ENCODE data around the gene TRAPPC10. TPM values are rescaled to one million over a fixed set of nuclear protein-coding genes. Genes with fewer than 3 reads are reported as not detected.

Gene TRAPPC10
- total RNA-seq, 4 donors from 2014 or later: 17.9 to 32.9 (median 23.1) TPM

DNA sequence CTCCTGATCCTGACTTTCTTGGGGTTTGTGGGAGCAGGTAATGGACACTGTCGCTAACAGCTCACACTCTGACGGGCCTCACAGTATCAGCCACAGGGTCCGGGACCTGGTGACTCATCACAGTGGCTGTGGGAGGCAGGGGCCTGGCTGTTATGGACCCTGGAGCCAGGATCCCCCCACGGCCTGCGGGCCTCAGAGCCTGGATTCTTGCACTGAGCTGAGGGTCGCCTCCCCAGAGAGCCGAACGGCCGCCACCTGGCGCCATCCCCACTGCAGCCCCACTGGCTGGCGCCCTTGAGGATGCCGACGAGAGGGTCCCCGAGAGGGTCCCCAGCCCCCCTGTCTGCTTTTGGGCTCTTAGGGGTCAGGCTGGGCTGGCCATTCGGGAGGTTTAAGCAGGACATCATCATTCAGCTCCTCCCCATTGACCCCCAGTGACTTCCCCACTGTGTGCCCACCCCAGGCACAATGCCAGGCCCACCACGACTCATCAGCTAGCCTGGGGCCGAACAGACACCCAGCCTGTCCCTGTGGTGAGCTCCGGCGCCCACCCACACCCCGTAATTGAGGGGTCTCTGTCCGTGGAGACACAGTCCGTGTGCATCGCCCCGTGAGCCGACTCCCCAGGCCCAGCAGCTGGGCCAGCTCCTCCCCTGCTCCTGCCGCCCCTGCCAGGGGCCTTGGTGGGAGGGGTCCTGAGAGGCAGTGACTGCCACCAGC is 30.8 kb upstream of the TRAPPC10 start:
- Histone ChIP-seq H3K9me3 (no peaks in the 10 kb centered on the region), H3K27ac (no peak overlapping the region), H3K4me1 (no peaks in the 10 kb centered on the region), H3K4me3 (no peak overlapping the region), H3K27me3 (no peaks in the 10 kb centered on the region), H3K36me3 (peaks cover 0 to 39% of the 10 kb centered on the region in 2 donors)
- TF ChIP-seq, protein P1, sequence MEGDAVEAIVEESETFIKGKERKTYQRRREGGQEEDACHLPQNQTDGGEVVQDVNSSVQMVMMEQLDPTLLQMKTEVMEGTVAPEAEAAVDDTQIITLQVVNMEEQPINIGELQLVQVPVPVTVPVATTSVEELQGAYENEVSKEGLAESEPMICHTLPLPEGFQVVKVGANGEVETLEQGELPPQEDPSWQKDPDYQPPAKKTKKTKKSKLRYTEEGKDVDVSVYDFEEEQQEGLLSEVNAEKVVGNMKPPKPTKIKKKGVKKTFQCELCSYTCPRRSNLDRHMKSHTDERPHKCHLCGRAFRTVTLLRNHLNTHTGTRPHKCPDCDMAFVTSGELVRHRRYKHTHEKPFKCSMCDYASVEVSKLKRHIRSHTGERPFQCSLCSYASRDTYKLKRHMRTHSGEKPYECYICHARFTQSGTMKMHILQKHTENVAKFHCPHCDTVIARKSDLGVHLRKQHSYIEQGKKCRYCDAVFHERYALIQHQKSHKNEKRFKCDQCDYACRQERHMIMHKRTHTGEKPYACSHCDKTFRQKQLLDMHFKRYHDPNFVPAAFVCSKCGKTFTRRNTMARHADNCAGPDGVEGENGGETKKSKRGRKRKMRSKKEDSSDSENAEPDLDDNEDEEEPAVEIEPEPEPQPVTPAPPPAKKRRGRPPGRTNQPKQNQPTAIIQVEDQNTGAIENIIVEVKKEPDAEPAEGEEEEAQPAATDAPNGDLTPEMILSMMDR (IDR thresholded peaks at IDR 0.05 in 4 of 5, conservative IDR thresholded peaks at IDR 0.05 in 1 of 5): no peak
- TF ChIP-seq POLR2A (IDR thresholded peaks at IDR 0.05): no peak
- intact Hi-C loops (cut with DNase I; ENCODE audit: low total_unique reads) (no loop called here), in situ Hi-C loops (cut with MboI; ENCODE audit: low sequenced_read_pairs in 4 of 4) (no loop called here)
- ATAC-seq (no peak), DNase-seq (no peak)

DNA sequence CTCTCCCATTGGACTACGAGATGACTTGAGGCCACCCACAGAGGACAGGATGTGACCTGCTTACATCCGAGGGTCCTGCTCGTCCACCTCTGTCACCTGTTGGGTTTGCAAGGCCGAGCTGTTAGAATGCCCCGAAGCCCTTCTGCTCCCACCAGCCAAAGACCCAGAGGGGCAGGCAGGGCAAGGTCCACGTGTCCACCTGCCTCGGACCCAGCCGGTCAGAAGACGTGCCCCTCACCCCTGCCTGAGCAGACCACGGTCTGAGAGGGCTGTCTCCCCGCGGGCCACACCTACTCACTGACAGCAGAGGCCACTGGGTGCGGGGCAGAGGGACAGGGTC is 30.3 kb upstream of the TRAPPC10 start:
- Histone ChIP-seq H3K27ac (no peak overlapping the region), H3K27me3 (no peaks in the 10 kb centered on the region), H3K36me3 (peaks cover 0 to 39% of the 10 kb centered on the region in 2 donors), H3K4me3 (no peak overlapping the region), H3K4me1 (peaks cover 0 to 5% of the 10 kb centered on the region in 2 donors), H3K9me3 (no peaks in the 10 kb centered on the region)
- intact Hi-C loops (cut with DNase I; ENCODE audit: low total_unique reads): no loop called here
- no peak for ATAC-seq
- TF ChIP-seq, protein P1 (IDR thresholded peaks at IDR 0.05 in 4 of 5, conservative IDR thresholded peaks at IDR 0.05 in 1 of 5): no peak
- no peak for TF ChIP-seq POLR2A (IDR thresholded peaks at IDR 0.05)
- in situ Hi-C loops (cut with MboI; ENCODE audit: low sequenced_read_pairs in 4 of 4): no loop called here
- DNase-seq: no peak

DNA sequence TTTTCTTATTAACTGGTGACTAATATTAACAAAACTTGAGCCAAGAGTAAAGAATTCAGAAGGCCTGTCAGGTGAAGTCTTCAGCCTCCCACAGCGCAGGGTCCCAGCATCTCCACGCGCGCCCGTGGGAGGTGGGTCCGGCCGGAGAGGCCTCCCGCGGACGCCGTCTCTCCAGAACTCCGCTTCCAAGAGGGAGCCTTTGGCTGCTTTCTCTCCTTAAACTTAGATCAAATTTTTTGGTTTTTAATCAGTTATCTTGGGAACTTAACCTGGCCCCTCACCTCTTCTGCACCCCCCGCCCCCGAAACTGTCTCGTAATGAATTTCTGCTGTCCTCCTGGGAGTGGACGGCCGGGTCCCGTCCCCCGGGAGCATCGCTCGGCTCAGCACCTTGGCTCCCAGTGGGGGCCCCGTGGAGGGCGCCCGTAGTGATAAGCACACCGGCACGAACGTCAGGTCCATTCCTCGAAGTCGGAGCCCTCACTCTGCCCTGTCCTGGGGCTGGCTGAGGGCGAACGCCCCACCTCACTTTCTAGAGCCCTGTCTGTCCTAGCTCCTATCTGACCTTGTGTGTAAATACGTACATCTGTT is 29.5 kb upstream of the TRAPPC10 start:
- TF ChIP-seq, protein P1 (IDR thresholded peaks at IDR 0.05 in 4 of 5, conservative IDR thresholded peaks at IDR 0.05 in 1 of 5): no peak
- no peak for TF ChIP-seq POLR2A (IDR thresholded peaks at IDR 0.05)
- Histone ChIP-seq H3K9me3 (no peaks in the 10 kb centered on the region), H3K4me1 (peaks cover 2 to 13% of the 10 kb centered on the region in 2 donors), H3K27me3 (no peaks in the 10 kb centered on the region), H3K27ac (no peak overlapping the region), H3K4me3 (no peak overlapping the region), H3K36me3 (peaks cover 0 to 39% of the 10 kb centered on the region in 2 donors)
- DNase-seq (no peak), ATAC-seq (no peak)
- in situ Hi-C loops (cut with MboI; ENCODE audit: low sequenced_read_pairs in 4 of 4): no loop called here
- intact Hi-C loops (cut with DNase I; ENCODE audit: low total_unique reads): no loop called here

DNA sequence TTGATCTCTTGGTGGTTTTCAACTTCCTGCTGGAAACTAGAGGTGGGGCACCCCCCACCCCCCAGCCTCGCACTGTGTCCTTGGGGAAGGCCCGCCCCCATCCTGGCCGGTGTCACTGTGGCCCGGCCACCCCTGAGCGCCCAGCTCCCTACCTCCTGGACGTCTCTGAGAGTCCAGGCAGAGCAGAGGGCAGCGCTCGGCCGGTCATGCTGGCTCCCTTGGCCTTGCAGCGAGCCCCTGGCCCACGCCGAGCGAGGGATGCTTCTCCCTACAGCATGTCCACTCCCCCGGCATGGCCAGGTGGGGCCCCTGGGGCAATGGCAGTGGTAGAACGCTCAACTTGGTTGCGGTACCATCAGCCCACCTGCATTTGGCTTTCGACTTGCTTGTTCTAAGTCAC is 28.7 kb upstream of the TRAPPC10 start:
- Histone ChIP-seq H3K27me3 (no peaks in the 10 kb centered on the region), H3K36me3 (peaks cover 0 to 33% of the 10 kb centered on the region in 2 donors), H3K4me3 (no peak overlapping the region), H3K27ac (no peak overlapping the region), H3K9me3 (no peaks in the 10 kb centered on the region), H3K4me1 (peaks cover 4 to 14% of the 10 kb centered on the region in 2 donors)
- ATAC-seq (no peak), DNase-seq (no peak)
- in situ Hi-C loops (cut with MboI; ENCODE audit: low sequenced_read_pairs in 4 of 4): no loop called here
- intact Hi-C loops (cut with DNase I; ENCODE audit: low total_unique reads): no loop called here
- TF ChIP-seq, protein P1 (IDR thresholded peaks at IDR 0.05 in 4 of 5, conservative IDR thresholded peaks at IDR 0.05 in 1 of 5): no peak
- TF ChIP-seq POLR2A (IDR thresholded peaks at IDR 0.05): no peak
